GM12891 (cell line): ENCODE measurements around the gene SOX10.

Experiments
- POLR2A ChIP-seq: IDR thresholded peaks from 2 replicates; pipeline ENCODE4 v1.6.1; 2011; ENCODE audit warnings: low read depth, low read length, control low read depth
- POLR2AphosphoS5 ChIP-seq: IDR thresholded peaks from 2 replicates; pipeline ENCODE4 v1.6.1; 2011; ENCODE audit warnings: low read depth, low read length, control low read depth

GRCh38 chr22:37925767-37926166 lies 58.6 kb downstream of the SOX10 start:
- TF ChIP-seq POLR2AphosphoS5: no peak
- TF ChIP-seq POLR2A: no peak
